Measurements from ENCODE around the gene KIF9.

The KIF9 gene

GRCh38 chr3:47299381-47300318, 17.1 kb upstream of the KIF9 start:
- no peak for DNase-seq (ENCODE audit: low read depth in 2 of 2)
- no peak for TF ChIP-seq CTCF (IDR thresholded peaks at IDR 0.05; ENCODE audit: low read depth, low read length)
- H3K4me3 ChIP-seq (replicated peaks in 1 of 2; ENCODE audit: low read depth in 2 of 2, low read length in 2 of 2) = no peak overlapping the region

- DNase-seq (ENCODE audit: low read depth in 2 of 2) = no peak
- H3K4me3 ChIP-seq (replicated peaks in 1 of 2; ENCODE audit: low read depth in 2 of 2, low read length in 2 of 2) = no peak overlapping the region
- TF ChIP-seq CTCF (IDR thresholded peaks at IDR 0.05; ENCODE audit: low read depth, low read length) = no peak
Measured at GRCh38 chr3:47298439-47298838, 15.8 kb upstream of the KIF9 start.

- no peak for DNase-seq (ENCODE audit: low read depth in 2 of 2)
- no peak overlapping the region for H3K4me3 ChIP-seq (replicated peaks in 1 of 2; ENCODE audit: low read depth in 2 of 2, low read length in 2 of 2)
- no peak for TF ChIP-seq CTCF (IDR thresholded peaks at IDR 0.05; ENCODE audit: low read depth, low read length)
Measured at GRCh38 chr3:47296562-47297302, 14.1 kb upstream of the KIF9 start.

GRCh38 chr3:47295976-47296375, 13.4 kb upstream of the KIF9 start:
- no peak for TF ChIP-seq CTCF (IDR thresholded peaks at IDR 0.05; ENCODE audit: low read depth, low read length)

GRCh38 chr3:47295322-47295721, 12.7 kb upstream of the KIF9 start:
- no peak for DNase-seq (ENCODE audit: low read depth in 2 of 2)
- no peak for TF ChIP-seq CTCF (IDR thresholded peaks at IDR 0.05; ENCODE audit: low read depth, low read length)
- no peak overlapping the region for H3K4me3 ChIP-seq (replicated peaks in 1 of 2; ENCODE audit: low read depth in 2 of 2, low read length in 2 of 2)

More at GRCh38 chr3:47295976-47296375, 13.4 kb upstream of the KIF9 start:
- H3K4me3 ChIP-seq (replicated peaks in 1 of 2; ENCODE audit: low read depth in 2 of 2, low read length in 2 of 2) = no peak overlapping the region
- DNase-seq (ENCODE audit: low read depth in 2 of 2) = no peak

GRCh38 chr3:47294392-47294791, 11.8 kb upstream of the KIF9 start:
- no peak for DNase-seq (ENCODE audit: low read depth in 2 of 2)
- H3K4me3 ChIP-seq (replicated peaks in 1 of 2; ENCODE audit: low read depth in 2 of 2, low read length in 2 of 2) = no peak overlapping the region
- TF ChIP-seq CTCF (IDR thresholded peaks at IDR 0.05; ENCODE audit: low read depth, low read length) = no peak

Measured in cardiac fibroblast (primary cell).